ENCODE measurements around the gene ACO2.

ACO2 gene

GRCh38 chr22:41524809-41525449 is 56.0 kb downstream of the ACO2 start:
- Histone ChIP-seq H3K4me2 (ENCODE audit: low read depth, low read length, poor library complexity, severe bottlenecking) (no peak overlapping the region), H3K4me3 (ENCODE audit: low read length, poor library complexity, severe bottlenecking) (no peak overlapping the region), H3K27me3 (ENCODE audit: insufficient read depth, low read length, poor library complexity, severe bottlenecking) (no peaks in the 10 kb centered on the region), H3K79me2 (ENCODE audit: insufficient read depth, low read length) (no peaks in the 10 kb centered on the region), H2AFZ (ENCODE audit: low read length) (no peak overlapping the region), H3K9me3 (ENCODE audit: insufficient read depth, low read depth, low read length) (no peaks in the 10 kb centered on the region), H3K9ac (ENCODE audit: low read depth, low read length, poor library complexity, severe bottlenecking) (no peak overlapping the region), H3K9me2 (replicated peaks; ENCODE audit: low read depth, low read length) (no peaks in the 10 kb centered on the region), H4K20me1 (ENCODE audit: insufficient read depth, low read length, poor library complexity, severe bottlenecking) (no peaks in the 10 kb centered on the region), H3F3A (ENCODE audit: low read depth) (no peaks in the 10 kb centered on the region), H3K4me1 (ENCODE audit: insufficient read depth, low read length, poor library complexity, severe bottlenecking) (no peaks in the 10 kb centered on the region), H3K36me3 (ENCODE audit: insufficient read depth, low read length) (peaks cover 42% of the 10 kb centered on the region; the same call in 1 of the 2 replicates)
- TF ChIP-seq EZH2phosphoT487 (IDR thresholded peaks at IDR 0.05; ENCODE audit: borderline replicate concordance), result no peak
- TF ChIP-seq CTCF (conservative IDR thresholded peaks at IDR 0.05; ENCODE audit: low read length), result no peak

GRCh38 chr22:41525450-41526225 is 56.7 kb downstream of the ACO2 start:
- Histone ChIP-seq H3K27me3 (ENCODE audit: insufficient read depth, low read length, poor library complexity, severe bottlenecking) (no peaks in the 10 kb centered on the region), H3K9me2 (replicated peaks; ENCODE audit: low read depth, low read length) (no peaks in the 10 kb centered on the region), H3K9ac (ENCODE audit: low read depth, low read length, poor library complexity, severe bottlenecking) (no peak overlapping the region), H3K4me2 (ENCODE audit: low read depth, low read length, poor library complexity, severe bottlenecking) (no peak overlapping the region), H3K4me3 (ENCODE audit: low read length, poor library complexity, severe bottlenecking) (no peak overlapping the region), H4K20me1 (ENCODE audit: insufficient read depth, low read length, poor library complexity, severe bottlenecking) (no peaks in the 10 kb centered on the region), H3K79me2 (ENCODE audit: insufficient read depth, low read length) (no peaks in the 10 kb centered on the region), H2AFZ (ENCODE audit: low read length) (no peak overlapping the region), H3K4me1 (ENCODE audit: insufficient read depth, low read length, poor library complexity, severe bottlenecking) (no peaks in the 10 kb centered on the region), H3F3A (ENCODE audit: low read depth) (no peaks in the 10 kb centered on the region), H3K36me3 (ENCODE audit: insufficient read depth, low read length) (peaks cover 47% of the 10 kb centered on the region; the same call in 1 of the 2 replicates), H3K9me3 (ENCODE audit: insufficient read depth, low read depth, low read length) (no peaks in the 10 kb centered on the region)
- TF ChIP-seq CTCF (conservative IDR thresholded peaks at IDR 0.05; ENCODE audit: low read length) (no peak), EZH2phosphoT487 (IDR thresholded peaks at IDR 0.05; ENCODE audit: borderline replicate concordance) (no peak)

- Histone ChIP-seq H4K20me1 (ENCODE audit: insufficient read depth, low read length, poor library complexity, severe bottlenecking) (no peaks in the 10 kb centered on the region), H3K4me1 (ENCODE audit: insufficient read depth, low read length, poor library complexity, severe bottlenecking) (no peaks in the 10 kb centered on the region), H3K4me3 (ENCODE audit: low read length, poor library complexity, severe bottlenecking) (no peak overlapping the region), H3K36me3 (ENCODE audit: insufficient read depth, low read length) (peaks cover 50% of the 10 kb centered on the region; the same call in 1 of the 2 replicates), H3K9ac (ENCODE audit: low read depth, low read length, poor library complexity, severe bottlenecking) (no peak overlapping the region), H3K9me3 (ENCODE audit: insufficient read depth, low read depth, low read length) (no peaks in the 10 kb centered on the region), H2AFZ (ENCODE audit: low read length) (no peak overlapping the region), H3K4me2 (ENCODE audit: low read depth, low read length, poor library complexity, severe bottlenecking) (no peak overlapping the region), H3K9me2 (replicated peaks; ENCODE audit: low read depth, low read length) (no peaks in the 10 kb centered on the region), H3K27me3 (ENCODE audit: insufficient read depth, low read length, poor library complexity, severe bottlenecking) (no peaks in the 10 kb centered on the region), H3K79me2 (ENCODE audit: insufficient read depth, low read length) (no peaks in the 10 kb centered on the region), H3F3A (ENCODE audit: low read depth) (no peaks in the 10 kb centered on the region)
- TF ChIP-seq EZH2phosphoT487 (IDR thresholded peaks at IDR 0.05; ENCODE audit: borderline replicate concordance), result no peak
Observed at GRCh38 chr22:41526226-41526829, 57.4 kb downstream of the ACO2 start.
